Panc1 (cell line): Measurements from ENCODE around the gene ARL15. TPM values are rescaled to one million over a fixed set of nuclear protein-coding genes. Genes with fewer than 3 reads are reported as not detected.

Source experiments
- ATAC-seq: fragments of 200-7000 bp; cut with Tn5 transposase; 2 replicates; pipeline ENCODE4 v1.9.1; 2020; ENCODE audit warnings: mild to moderate bottlenecking, moderate library complexity
- BruUV-seq: library from RNA; stranded (reverse); fragments of 400-500 nt; replicated peaks from 2 replicates; lab custom pipeline; 2021; lab: Mats Ljungman, UMichigan
- CTCF ChIA-PET: fragments of 300-600 bp; sonication (Branson Sonifier 250); formaldehyde crosslinking; loops from one replicate; lab custom pipeline; 2022; ENCODE audit warnings: antibody characterized with exemption; lab: Charles Lee
- POLR2A ChIA-PET: fragments of 300-600 bp; sonication (Branson Sonifier 250); formaldehyde crosslinking; loops from one replicate; lab custom pipeline; 2022; ENCODE audit warnings: antibody characterized with exemption; lab: Charles Lee
- DNase-seq: peaks from one replicate; pipeline ENCODE4 v3.0.0-alpha.2; 2010; ENCODE audit warnings: low read depth, low spot score
- H3K27ac ChIP-seq: 2 replicates; pipeline ENCODE4 v1.5.1; 2011; ENCODE audit warnings: mild to moderate bottlenecking, low read length, inconsistent platforms
- H3K27me3 ChIP-seq: fragments of 200-500 bp; sonication (Bioruptor generic); 2 replicates; pipeline ENCODE4 v1.6.0; 2014; ENCODE audit warnings: low read length, inconsistent platforms; ENCODE audit not compliant: control insufficient read depth, insufficient read depth
- H3K36me3 ChIP-seq: fragments of 200-500 bp; sonication (Bioruptor generic); 2 replicates; pipeline ENCODE4 v1.5.1; 2014; ENCODE audit warnings: inconsistent platforms, mild to moderate bottlenecking, low read length, moderate library complexity; ENCODE audit not compliant: control insufficient read depth, insufficient read depth
- H3K4me1 ChIP-seq: 2 replicates; pipeline ENCODE4 v1.5.1; 2011; ENCODE audit warnings: inconsistent platforms, mild to moderate bottlenecking, low read length, moderate library complexity; ENCODE audit not compliant: control insufficient read depth, insufficient read depth
- H3K4me3 ChIP-seq, 2 experiments: 2 replicates each; pipeline ENCODE4 v1.5.1; 2011 to 2012; ENCODE audit warnings: low read depth in 2 of 2, low read length in 2 of 2, mild to moderate bottlenecking in 2 of 2, inconsistent platforms in 1 of 2, moderate library complexity in 1 of 2
- H3K9me3 ChIP-seq: fragments of 200-500 bp; sonication (Bioruptor generic); 2 replicates; pipeline ENCODE4 v1.5.1; 2014; ENCODE audit warnings: low read depth, mild to moderate bottlenecking, inconsistent platforms, low read length, moderate library complexity; ENCODE audit not compliant: control insufficient read depth, insufficient read depth
- POLR2AphosphoS5 ChIP-seq: IDR thresholded peaks from 2 replicates; pipeline ENCODE4 v1.6.1; 2012; ENCODE audit warnings: mild to moderate bottlenecking, low read depth, low read length, moderate library complexity
- REST ChIP-seq, 2 experiments: IDR thresholded peaks; 2 replicates each; pipeline ENCODE4 v1.6.1; 2011 to 2012; ENCODE audit warnings: low read depth in 2 of 2, control low read depth in 1 of 2, low read length in 1 of 2, mild to moderate bottlenecking in 1 of 2, moderate library complexity in 1 of 2; ENCODE audit not compliant: insufficient read depth in 1 of 2
- SIN3A ChIP-seq: IDR thresholded peaks from 2 replicates; pipeline ENCODE4 v1.6.1; 2012; ENCODE audit warnings: low read depth, mild to moderate bottlenecking, low read length, moderate library complexity, borderline replicate concordance; ENCODE audit not compliant: insufficient read depth
- TCF7L2 ChIP-seq: IDR thresholded peaks from 2 replicates; pipeline ENCODE4 v1.6.1; 2011; ENCODE audit warnings: mild to moderate bottlenecking, low read depth, low read length, inconsistent platforms
- in situ Hi-C: cut with HindIII; loops from 2 replicates; pipeline ENCODE4 v1.10.0; 2016; ENCODE audit warnings: low sequenced_read_pairs, low pct_unique_long_range_greater_than_20kb
- intact Hi-C: fragments of 100-400 bp; cut with micrococcal nuclease; formaldehyde crosslinking; loops from one replicate; pipeline ENCODE4 v1.10.0; 2022; ENCODE audit not compliant: unreplicated experiment
- total RNA-seq: library from RNA; stranded (reverse); gene quantifications from one replicate; pipeline ENCODE4 v1.2.1, GENCODE V29; 2021; ENCODE audit not compliant: unreplicated experiment
- TF ChIP-seq, protein P1 (sequence below): fragments of 450-650 bp; IDR thresholded peaks from 2 replicates; pipeline ENCODE4 v1.5.1; 2017; ENCODE audit warnings: mild to moderate bottlenecking

The ARL15 gene
- total RNA-seq, 1 experiment from 2014 or later: 16.5 TPM

- intact Hi-C loops: no loop called here
- no peaks in the 10 kb centered on the region; the same call in 1 of the 2 replicates for H3K4me1 ChIP-seq
- ChIA-PET CTCF (no interaction called here), POLR2A (no interaction called here)
- H3K4me3 ChIP-seq: no peak overlapping the region
- TF ChIP-seq REST (IDR thresholded peaks at IDR 0.05; ENCODE audit: insufficient read depth in 1 of 2, low read depth in 2 of 2, low read length in 1 of 2) (no peak), TCF7L2 (no peak), POLR2AphosphoS5 (no peak), SIN3A (no peak)
- TF ChIP-seq, protein P1, sequence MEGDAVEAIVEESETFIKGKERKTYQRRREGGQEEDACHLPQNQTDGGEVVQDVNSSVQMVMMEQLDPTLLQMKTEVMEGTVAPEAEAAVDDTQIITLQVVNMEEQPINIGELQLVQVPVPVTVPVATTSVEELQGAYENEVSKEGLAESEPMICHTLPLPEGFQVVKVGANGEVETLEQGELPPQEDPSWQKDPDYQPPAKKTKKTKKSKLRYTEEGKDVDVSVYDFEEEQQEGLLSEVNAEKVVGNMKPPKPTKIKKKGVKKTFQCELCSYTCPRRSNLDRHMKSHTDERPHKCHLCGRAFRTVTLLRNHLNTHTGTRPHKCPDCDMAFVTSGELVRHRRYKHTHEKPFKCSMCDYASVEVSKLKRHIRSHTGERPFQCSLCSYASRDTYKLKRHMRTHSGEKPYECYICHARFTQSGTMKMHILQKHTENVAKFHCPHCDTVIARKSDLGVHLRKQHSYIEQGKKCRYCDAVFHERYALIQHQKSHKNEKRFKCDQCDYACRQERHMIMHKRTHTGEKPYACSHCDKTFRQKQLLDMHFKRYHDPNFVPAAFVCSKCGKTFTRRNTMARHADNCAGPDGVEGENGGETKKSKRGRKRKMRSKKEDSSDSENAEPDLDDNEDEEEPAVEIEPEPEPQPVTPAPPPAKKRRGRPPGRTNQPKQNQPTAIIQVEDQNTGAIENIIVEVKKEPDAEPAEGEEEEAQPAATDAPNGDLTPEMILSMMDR: no peak
- no peaks in the 10 kb centered on the region for H3K9me3 ChIP-seq
- H3K36me3 ChIP-seq: no peaks in the 10 kb centered on the region
- no peak for ATAC-seq
- no peak overlapping the region for H3K27ac ChIP-seq
- DNase-seq: no peak
- no peaks in the 10 kb centered on the region for H3K27me3 ChIP-seq
- BruUV-seq: no TSS peak
- in situ Hi-C loops: no loop called here
These were observed 382.6 kb downstream of the ARL15 start for GRCh38 chr5:53927668-53928247.

DNA sequence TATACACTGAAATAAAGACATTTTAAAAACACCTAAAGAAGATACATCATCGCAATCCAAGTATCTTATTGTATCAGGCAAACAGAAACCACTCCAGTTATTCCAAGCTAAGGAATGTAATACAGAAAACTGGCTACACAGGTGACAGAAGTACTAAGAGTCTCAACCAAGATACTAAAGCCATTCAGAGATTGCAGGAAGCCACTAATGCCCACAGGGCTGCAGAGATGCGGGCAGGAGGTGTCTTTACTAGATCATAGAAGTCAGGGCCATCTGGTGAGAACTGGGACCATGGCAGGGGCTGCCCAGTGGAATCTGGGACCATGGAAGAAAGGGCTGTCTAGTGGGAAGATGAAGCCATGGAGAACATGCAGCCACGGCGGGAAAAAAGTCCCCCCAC is 384.3 kb downstream of the ARL15 start:
- H3K9me3 ChIP-seq: no peaks in the 10 kb centered on the region
- intact Hi-C loops (no loop called here), in situ Hi-C loops (no loop called here)
- H3K27ac ChIP-seq: no peak overlapping the region
- DNase-seq (no peak), ATAC-seq (no peak)
- TF ChIP-seq REST (IDR thresholded peaks at IDR 0.05; ENCODE audit: insufficient read depth in 1 of 2, low read depth in 2 of 2, low read length in 1 of 2): no peak
- no peaks in the 10 kb centered on the region for H3K27me3 ChIP-seq
- CTCF ChIA-PET: no interaction called here
- no peaks in the 10 kb centered on the region for H3K36me3 ChIP-seq
- BruUV-seq: no TSS peak
- no peaks in the 10 kb centered on the region; the same call in 1 of the 2 replicates for H3K4me1 ChIP-seq
- H3K4me3 ChIP-seq: no peak overlapping the region
- POLR2A ChIA-PET: no interaction called here
